ENCODE results near the gene PDXP.

DNA sequence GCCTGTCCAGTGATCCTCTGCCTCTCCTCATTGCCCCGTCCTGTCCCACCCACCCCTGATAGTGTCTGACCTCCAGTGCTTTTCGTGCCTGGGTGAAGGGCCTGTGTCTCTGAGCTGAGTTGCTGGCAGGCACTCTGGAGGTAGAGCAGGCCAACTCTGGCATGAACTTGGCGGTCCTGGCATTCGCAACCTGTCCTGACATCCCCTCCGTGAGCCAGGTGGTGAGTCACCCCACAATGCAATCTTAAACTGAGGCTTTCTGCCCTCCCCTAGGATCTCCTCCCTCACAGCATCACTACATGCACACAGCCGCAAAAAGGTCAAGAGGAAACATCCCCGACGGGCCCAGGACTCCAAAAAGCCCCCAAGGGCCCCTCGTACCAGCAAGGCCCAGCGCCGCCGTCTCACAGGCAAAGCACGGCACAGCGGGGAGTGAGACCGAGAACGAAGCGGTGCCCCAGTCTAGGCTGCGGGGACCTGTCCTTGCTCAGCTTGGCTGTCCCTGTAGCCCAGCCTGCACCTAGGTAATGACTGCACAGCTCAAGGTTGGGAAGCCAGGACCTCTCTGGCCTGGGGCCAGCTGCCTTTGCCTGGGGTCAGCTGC lies 32.5 kb downstream of the PDXP start:
- TF ChIP-seq SUZ12 (IDR thresholded peaks at IDR 0.05; ENCODE audit: extremely low read depth, insufficient read depth, insufficient read length) (no peak), ZNF274 (IDR thresholded peaks at IDR 0.05; ENCODE audit: low read depth, low read length) (no peak)

Data from NT2/D1 (cell line).